Stimulated activated CD4-positive, alpha-beta T cell treated with anti-CD3 and anti-CD28 coated beads, Interleukin-4, amount 100 ng/mL, for 48 hours (primary cell): ENCODE results near the gene ATF7.

Source experiments
- DNase-seq, 2 donors: peaks; one replicate each; pipeline ENCODE4 v3.0.0-alpha.2; 2020; ENCODE audit warnings: low read depth in 2 of 2

ATF7 gene

GRCh38 chr12:53524476-53524875, 101.7 kb downstream of the ATF7 start:
- no peak for DNase-seq

GRCh38 chr12:53523131-53523530, 103.1 kb downstream of the ATF7 start:
- DNase-seq, result no peak

- no peak for DNase-seq
Observed at GRCh38 chr12:53518381-53518780, 107.8 kb downstream of the ATF7 start.

DNA sequence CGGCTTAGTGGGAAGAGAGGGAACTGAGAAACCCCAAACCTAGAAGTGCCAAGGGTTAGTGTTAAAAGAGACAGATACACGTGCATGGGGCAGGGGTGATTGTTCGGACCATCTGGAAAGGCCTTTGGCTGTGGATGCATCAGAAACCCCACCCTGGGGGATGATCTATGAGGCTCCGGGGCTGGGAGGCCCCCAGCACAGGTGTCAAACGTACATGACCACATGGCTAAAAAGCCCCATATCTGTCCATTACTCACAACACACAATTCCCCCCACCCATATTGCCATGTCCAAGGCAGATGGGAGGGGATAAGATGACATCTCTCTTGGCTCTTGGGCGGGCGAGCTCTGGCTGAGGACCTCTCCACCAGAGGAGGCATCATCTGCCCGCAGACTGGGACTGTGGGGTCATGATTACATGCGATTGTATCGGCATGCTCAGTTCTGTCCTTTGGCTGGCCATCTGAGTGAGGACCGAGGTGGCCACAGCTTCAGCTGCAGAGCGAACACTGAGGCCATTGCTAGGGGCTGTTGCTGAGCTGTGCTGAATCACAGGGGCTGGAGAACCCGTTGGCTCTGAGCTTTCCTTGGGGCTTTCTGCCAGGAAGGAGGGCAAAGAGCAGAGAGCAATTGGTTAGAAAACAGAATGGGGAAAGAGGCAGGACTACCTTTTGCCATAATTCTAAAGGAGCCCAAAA, 109.3 kb downstream of the ATF7 start:
- DNase-seq, result no peak

- DNase-seq, result no peak
Observed at GRCh38 chr12:53515291-53515680, 110.9 kb downstream of the ATF7 start.

- DNase-seq, result no peak
Observed at GRCh38 chr12:53514628-53515290, 111.4 kb downstream of the ATF7 start.

GRCh38 chr12:53513712-53514410, 112.3 kb downstream of the ATF7 start:
- no peak for DNase-seq

- no peak for DNase-seq
Observed at GRCh38 chr12:53510181-53510812, 115.9 kb downstream of the ATF7 start.

DNA sequence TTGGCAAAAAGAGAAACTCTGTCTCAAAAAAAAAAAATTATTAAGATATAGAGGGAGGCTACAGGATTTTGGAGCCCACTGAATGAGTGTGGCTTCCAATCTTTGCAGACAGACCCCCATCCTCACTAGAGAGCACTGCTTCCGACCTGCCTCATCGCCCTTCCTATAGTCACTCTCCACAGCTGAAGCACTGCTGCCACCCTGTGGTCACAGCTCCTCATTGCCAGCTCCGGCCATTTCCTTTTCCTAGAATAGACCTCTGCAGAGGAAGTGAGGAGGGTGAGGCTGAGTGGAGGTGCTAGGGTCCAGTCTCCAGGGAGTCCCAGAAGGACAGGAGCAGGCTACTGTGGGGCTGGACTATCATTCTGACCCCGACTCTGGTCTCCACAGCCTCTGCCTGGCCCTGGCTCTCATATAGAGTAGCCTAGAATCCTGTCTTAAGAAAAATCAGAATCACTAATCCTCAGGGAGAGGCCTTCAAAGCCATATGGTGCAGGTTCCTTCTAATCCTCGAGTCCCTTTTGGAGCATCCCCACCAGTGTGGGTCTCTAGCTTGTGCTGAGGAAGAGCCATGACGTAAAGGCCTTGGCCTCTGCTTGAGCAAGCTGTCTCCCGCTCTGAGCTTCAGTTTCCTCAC, 117.5 kb downstream of the ATF7 start:
- peak; percentile 79 to 81 for DNase-seq

GRCh38 chr12:53507603-53507885, 118.6 kb downstream of the ATF7 start:
- DNase-seq, result no peak

DNA sequence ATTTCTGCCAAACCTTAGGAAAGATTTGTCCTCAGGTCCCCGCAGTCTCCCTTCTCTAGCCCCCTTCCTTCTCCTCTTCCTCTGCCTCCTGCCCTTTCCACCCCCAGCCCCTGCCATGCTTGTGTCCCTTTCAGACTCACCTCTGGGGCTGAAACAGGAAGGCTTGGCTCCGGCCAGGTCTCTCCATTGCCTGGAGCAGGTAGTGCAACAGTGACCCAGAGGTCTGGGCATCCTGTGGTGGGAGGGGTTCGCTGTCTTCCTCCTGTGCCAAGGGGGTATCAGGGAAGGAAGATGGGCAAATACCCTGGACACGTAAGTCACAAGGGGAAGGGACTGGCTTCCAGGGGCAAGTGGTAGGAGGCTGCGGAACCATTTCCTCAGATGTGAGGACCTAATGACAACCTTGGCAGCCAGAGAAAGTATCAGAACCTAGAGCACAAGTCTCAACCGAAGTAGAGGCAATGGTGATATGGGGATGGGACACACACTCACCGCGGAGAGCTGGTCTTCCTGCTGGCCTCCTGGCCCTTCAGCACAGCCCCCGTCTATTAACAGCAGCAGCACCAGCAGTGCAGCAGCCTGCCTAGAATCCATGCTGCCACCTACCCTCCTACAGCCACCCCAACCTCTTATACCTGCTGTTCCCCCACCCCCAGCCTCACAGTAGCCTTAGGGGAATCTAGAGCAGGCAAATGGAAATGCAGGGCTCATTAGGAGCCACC, 119.1 kb downstream of the ATF7 start, which contains the start of gene NPFF:
Gene NPFF (minus strand): TSS at position 604 of the 722 bp plus-strand sequence. CDS start 10 bp downstream, at position 594.
- DNase-seq, result no peak

DNA sequence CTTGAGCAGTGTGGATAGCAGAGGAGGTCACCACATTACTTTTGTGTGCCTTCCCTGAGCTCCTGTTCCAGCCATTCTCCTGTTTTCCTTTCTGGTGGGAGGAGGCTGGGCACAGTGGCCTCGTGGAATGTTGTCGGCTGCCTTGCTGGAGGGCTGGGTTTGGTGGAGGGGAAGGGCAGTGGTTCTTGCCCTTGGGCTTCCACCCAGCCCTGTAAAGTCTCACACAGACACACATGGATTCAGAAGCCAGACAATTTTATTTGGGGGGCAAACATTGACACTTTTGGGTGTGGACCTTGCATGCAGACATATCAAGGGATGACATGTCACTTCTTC, 119.8 kb downstream of the ATF7 start:
- DNase-seq, result no peak

DNA sequence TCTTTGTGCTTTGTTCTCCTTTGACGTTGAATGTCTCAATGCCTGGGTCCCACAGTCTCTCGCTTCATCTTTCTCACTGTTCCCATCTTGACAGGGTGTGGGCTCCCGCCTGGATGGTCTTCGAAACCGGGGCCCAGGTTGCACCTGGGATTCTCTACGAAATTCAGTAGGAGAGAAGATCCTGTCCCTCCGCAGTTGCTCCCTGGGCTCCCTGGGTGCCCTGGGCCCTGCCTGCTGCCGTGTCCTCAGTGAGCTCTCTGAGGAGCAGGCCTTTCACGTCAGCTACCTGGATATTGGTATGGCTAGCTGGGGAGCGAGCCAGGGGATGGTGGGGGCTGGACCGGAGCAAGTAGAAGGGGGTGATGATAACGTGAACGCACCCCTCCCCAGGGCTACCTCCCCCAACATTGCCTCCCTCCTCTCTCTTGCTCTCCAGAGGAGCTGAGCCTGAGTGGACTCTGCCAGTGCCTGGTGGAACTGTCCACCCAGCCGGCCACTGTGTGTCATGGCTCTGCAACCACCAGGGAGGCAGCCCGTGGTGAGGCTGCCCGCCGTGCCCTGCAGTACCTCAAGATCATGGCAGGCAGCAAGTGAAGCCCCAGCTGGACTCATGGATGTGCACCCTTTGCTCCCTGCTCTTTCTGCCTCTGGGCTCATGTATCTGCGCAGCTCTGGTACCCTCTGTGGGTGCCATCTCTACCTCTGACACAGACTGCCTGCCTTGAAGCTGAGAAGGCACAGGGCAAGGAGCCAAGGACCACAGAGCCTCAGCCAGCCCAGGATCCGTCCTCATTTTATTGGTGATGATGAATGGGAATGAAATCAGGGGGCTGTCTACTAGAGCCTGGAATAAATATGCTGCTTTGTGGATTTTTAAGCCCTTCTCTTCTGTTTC, 120.4 kb downstream of the ATF7 start:
- DNase-seq, result no peak

DNA sequence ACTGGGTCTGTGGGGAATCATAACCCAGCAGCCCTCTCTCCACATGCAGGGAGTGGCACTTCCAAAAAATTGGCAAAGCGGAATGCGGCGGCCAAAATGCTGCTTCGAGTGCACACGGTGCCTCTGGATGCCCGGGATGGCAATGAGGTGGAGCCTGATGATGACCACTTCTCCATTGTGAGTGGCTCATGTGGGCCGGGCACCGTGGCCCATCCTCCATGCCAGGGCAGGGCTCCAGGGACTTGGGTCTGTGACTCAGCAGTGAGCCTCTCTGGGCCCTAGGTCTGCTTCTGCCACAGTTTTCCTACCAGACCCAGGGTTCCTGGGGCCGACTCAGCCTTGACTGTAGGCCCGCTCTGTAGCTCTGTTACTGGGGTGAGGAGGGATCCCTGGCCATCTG, 121.1 kb downstream of the ATF7 start:
- no peak for DNase-seq

- DNase-seq, result no peak
Observed at GRCh38 chr12:53504004-53504920, 121.9 kb downstream of the ATF7 start.

GRCh38 chr12:53502983-53503728, 123.0 kb downstream of the ATF7 start:
- no peak for DNase-seq

DNA sequence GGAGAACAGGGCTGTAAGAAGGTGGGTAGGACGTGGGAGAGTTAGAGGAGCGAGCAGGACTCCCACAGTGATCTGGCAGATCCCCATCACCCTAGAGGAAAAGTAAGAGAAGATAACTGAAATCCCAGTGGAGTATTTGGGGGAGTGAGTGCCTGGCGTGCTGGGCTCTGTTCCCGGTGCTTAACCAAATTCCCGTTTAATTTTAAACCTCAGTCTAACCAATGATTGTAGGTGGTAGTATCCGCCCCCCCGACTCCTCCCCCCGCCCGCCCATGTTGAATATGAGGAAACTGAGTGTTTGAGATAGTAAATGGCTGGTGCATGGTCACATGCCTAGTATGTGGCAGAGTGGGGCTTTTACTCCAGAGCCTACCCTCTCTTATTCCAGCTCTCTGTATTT, 123.9 kb downstream of the ATF7 start:
- DNase-seq, result no peak

DNA sequence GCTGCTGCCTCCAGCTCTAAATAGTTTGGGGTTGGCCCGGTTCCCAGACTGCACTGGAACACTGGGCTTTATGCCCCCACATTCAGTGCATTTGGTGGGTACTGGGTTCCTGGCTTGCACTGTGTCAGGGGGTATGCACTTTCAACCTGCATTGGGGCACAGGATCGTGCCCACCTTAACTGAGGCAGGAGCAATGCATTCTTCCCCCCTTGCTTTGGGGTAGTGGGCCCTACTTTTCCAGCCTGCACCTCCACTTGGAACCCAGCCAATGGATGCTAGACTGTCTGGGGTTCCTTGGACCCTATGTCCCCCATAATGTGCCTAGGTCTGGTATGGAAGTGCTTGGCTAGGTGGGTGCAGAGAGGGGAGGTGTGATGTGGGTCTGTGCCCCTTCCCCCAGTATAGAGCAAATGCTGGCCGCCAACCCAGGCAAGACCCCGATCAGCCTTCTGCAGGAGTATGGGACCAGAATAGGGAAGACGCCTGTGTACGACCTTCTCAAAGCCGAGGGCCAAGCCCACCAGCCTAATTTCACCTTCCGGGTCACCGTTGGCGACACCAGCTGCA, 124.5 kb downstream of the ATF7 start:
- no peak for DNase-seq
